SU-DHL-6 (cell line): Measurements from ENCODE around the gene MPPED2.

Experiments used
- H2AFZ ChIP-seq: fragments of 200-600 bp; sonication (generic); 2 replicates; pipeline ENCODE4 v1.6.1; 2014; ENCODE audit warnings: low read depth, mild to moderate bottlenecking, moderate library complexity, mixed read lengths, antibody characterized with exemption, low read length; ENCODE audit not compliant: severe bottlenecking
- H3F3A ChIP-seq: fragments of 200-600 bp; shearing (Covaris generic); 2 replicates; pipeline ENCODE4 v1.6.0; 2016; ENCODE audit warnings: antibody characterized with exemption, mild to moderate bottlenecking; ENCODE audit not compliant: insufficient read depth
- H3K27ac ChIP-seq: fragments of 200-600 bp; sonication (generic); 2 replicates; pipeline ENCODE4 v1.5.1; 2016; ENCODE audit warnings: low read depth, mild to moderate bottlenecking, low read length, moderate library complexity, mixed read lengths
- H3K27me3 ChIP-seq: fragments of 200-600 bp; sonication (generic), shearing (Covaris generic); 2 replicates; pipeline ENCODE4 v1.6.0; 2014; ENCODE audit warnings: mild to moderate bottlenecking, low read length
- H3K36me3 ChIP-seq: fragments of 200-600 bp; sonication (generic); 2 replicates; pipeline ENCODE4 v1.6.1; 2014; ENCODE audit warnings: mild to moderate bottlenecking, low read length, mixed read lengths
- H3K4me2 ChIP-seq: fragments of 300-600, 200-600 bp; shearing (Covaris generic), sonication (generic); 2 replicates; pipeline ENCODE4 v1.6.0; 2014; ENCODE audit warnings: low read length, low read depth, mild to moderate bottlenecking; ENCODE audit not compliant: poor library complexity, severe bottlenecking
- H3K4me3 ChIP-seq: fragments of 200-600 bp; sonication (generic); 2 replicates; pipeline ENCODE4 v1.5.1; 2014; ENCODE audit warnings: antibody characterized with exemption, low read length, mild to moderate bottlenecking, mixed read lengths; ENCODE audit not compliant: insufficient read depth, poor library complexity, severe bottlenecking
- H3K79me2 ChIP-seq: fragments of 200-600 bp; sonication (generic); 2 replicates; pipeline ENCODE4 v1.6.1; 2014; ENCODE audit warnings: mild to moderate bottlenecking, low read length, moderate library complexity; ENCODE audit not compliant: insufficient read depth
- H3K9ac ChIP-seq: fragments of 200-600 bp; sonication (generic); 2 replicates; pipeline ENCODE4 v1.7.0; 2014; ENCODE audit warnings: mild to moderate bottlenecking, low read length
- H3K9me2 ChIP-seq: fragments of 200-600 bp; sonication (generic); replicated peaks from 2 replicates; pipeline ENCODE4 v1.6.1; 2014; ENCODE audit warnings: low read length; ENCODE audit not compliant: insufficient read depth
- H3K9me3 ChIP-seq: fragments of 200-600 bp; sonication (generic); 2 replicates; pipeline ENCODE4 v1.6.1; 2014; ENCODE audit warnings: low read length, mixed read lengths; ENCODE audit not compliant: insufficient read depth
- H4K20me1 ChIP-seq: fragments of 200-600 bp; sonication (generic); 2 replicates; pipeline ENCODE4 v1.6.1; 2014; ENCODE audit warnings: low read depth, mild to moderate bottlenecking, antibody characterized with exemption, low read length, moderate library complexity, mixed read lengths
- EZH2phosphoT487 ChIP-seq: fragments of 200-600 bp; sonication (generic), shearing (Covaris generic); conservative IDR thresholded peaks from 2 replicates; pipeline ENCODE4 v1.6.1; 2018; ENCODE audit warnings: mild to moderate bottlenecking, antibody characterized with exemption, low read length, moderate library complexity, mixed read lengths
- TF ChIP-seq, protein P1 (sequence below): fragments of 200-600 bp; sonication (generic); IDR thresholded peaks from one replicate; pipeline ENCODE4 v1.5.1; 2017; ENCODE audit warnings: antibody characterized with exemption, mild to moderate bottlenecking, low read length, moderate library complexity; ENCODE audit not compliant: insufficient read depth, poor library complexity, severe bottlenecking

The MPPED2 gene

DNA sequence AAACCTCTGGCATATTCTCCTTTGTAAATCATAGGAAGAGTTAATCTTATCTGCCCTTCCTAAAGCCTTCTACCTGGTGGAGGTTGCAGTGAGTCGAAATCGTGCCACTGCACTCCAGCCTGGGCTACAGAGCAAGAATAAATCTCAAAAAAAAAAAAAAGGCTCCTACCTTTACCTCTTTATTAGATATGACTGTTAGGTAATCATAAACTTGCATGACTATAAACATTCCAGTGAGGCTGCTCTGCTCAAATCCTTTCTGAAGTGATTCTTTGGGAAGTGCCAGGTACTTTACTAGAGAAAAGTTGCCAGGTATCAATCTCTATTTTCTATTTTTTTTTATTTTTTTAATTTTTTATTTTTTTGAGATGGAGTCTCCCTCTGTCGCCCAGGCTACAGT, 59.6 kb downstream of the MPPED2 start:
- no peak for TF ChIP-seq EZH2phosphoT487
- TF ChIP-seq, protein P1, sequence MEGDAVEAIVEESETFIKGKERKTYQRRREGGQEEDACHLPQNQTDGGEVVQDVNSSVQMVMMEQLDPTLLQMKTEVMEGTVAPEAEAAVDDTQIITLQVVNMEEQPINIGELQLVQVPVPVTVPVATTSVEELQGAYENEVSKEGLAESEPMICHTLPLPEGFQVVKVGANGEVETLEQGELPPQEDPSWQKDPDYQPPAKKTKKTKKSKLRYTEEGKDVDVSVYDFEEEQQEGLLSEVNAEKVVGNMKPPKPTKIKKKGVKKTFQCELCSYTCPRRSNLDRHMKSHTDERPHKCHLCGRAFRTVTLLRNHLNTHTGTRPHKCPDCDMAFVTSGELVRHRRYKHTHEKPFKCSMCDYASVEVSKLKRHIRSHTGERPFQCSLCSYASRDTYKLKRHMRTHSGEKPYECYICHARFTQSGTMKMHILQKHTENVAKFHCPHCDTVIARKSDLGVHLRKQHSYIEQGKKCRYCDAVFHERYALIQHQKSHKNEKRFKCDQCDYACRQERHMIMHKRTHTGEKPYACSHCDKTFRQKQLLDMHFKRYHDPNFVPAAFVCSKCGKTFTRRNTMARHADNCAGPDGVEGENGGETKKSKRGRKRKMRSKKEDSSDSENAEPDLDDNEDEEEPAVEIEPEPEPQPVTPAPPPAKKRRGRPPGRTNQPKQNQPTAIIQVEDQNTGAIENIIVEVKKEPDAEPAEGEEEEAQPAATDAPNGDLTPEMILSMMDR = no peak
- Histone ChIP-seq H3K4me3 (no peak overlapping the region), H3K36me3 (no peaks in the 10 kb centered on the region), H3K4me2 (no peak overlapping the region), H3K27me3 (no peaks in the 10 kb centered on the region), H3K27ac (no peak overlapping the region), H3K9me2 (no peaks in the 10 kb centered on the region; the same call in 1 of the 2 replicates), H3K9me3 (no peaks in the 10 kb centered on the region), H3F3A (no peaks in the 10 kb centered on the region), H4K20me1 (no peaks in the 10 kb centered on the region), H2AFZ (no peak overlapping the region), H3K79me2 (no peaks in the 10 kb centered on the region), H3K9ac (no peak overlapping the region)

DNA sequence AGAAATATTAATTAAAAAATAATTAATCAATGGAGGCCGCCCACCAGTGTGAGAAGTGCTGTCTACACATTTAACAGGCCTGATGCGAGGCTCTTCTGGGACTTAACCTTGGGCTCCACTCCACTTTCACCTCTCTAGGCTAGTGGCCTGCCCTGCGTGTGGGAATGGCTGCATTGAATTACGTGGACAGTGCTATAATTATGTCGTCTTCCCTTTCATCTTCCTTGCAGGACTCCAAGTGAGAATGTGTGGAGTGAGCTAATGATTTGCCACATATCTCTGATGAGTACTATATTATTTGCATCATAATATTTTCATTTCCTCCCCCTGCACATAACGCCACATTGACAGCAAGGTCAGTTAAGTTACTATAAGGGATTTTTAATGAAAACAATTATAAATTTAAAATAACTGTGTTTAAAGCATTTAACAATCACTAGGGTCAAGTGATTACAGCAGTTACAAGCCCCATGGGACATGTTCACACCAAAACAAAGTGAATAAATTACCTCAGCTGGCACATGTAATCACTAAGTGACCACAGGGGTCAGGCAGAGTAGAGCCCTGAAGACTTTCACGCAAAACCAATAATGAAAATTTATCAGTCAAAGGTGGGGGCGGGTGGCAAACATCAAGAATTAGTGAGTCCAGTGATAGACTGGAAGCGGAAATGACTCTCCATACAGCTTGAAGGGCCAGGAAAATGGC, 63.5 kb downstream of the MPPED2 start:
- H3K36me3 ChIP-seq = no peaks in the 10 kb centered on the region

DNA sequence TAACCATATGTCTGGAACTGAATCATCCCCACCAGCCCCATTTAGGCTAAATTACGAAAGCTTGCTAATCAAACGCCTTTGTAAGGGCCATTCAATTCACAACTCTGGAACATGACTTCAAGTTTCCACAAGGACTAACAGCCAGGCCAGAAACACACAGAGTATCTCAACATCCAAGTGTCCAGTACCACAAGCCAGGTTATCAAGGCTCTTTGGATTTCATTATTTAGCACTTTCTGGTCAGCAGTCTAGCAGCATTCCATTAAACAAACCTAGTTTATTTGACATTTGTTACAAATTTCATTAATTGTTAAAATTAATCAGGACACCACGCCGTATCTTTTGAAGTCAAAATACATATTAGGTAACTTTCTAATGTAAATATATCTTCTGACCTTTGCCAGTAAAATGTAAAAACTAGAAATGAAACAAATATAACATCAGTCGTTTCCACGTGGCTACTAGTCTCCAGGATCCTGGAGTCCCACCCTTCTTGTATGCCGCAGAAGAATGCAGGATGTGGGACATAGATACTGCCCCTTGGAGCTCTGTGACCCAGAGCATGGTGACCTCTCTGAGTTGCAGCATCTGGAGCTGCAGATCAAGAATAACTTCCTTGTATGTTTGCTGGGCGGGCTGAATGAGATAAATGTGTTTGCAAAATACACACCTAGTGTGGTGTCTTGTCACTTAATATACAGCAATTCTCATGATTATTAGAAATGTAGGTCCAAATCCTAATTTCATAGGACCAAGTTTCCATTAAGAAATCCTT, 64.7 kb downstream of the MPPED2 start:
- no peak overlapping the region for H3K9ac ChIP-seq
- TF ChIP-seq EZH2phosphoT487 = no peak
- TF ChIP-seq, protein P1 = no peak
- H2AFZ ChIP-seq = no peak overlapping the region
- H3K9me2 ChIP-seq = no peaks in the 10 kb centered on the region; the same call in 1 of the 2 replicates
- H3F3A ChIP-seq = no peaks in the 10 kb centered on the region
- H3K9me3 ChIP-seq = no peaks in the 10 kb centered on the region
- H3K4me2 ChIP-seq = no peak overlapping the region
- no peaks in the 10 kb centered on the region for H3K36me3 ChIP-seq
- H3K27ac ChIP-seq = no peak overlapping the region
- no peaks in the 10 kb centered on the region for H3K27me3 ChIP-seq
- no peaks in the 10 kb centered on the region for H3K79me2 ChIP-seq
- no peaks in the 10 kb centered on the region for H4K20me1 ChIP-seq
- no peak overlapping the region for H3K4me3 ChIP-seq

More for the DNA sequence above, 63.5 kb downstream of the MPPED2 start:
- Histone ChIP-seq H3K9me3 (no peaks in the 10 kb centered on the region), H3K9ac (no peak overlapping the region), H3K27ac (no peak overlapping the region), H3K4me2 (no peak overlapping the region), H2AFZ (no peak overlapping the region), H3K27me3 (no peaks in the 10 kb centered on the region), H4K20me1 (no peaks in the 10 kb centered on the region), H3K4me3 (no peak overlapping the region), H3F3A (no peaks in the 10 kb centered on the region), H3K9me2 (no peaks in the 10 kb centered on the region; the same call in 1 of the 2 replicates), H3K79me2 (no peaks in the 10 kb centered on the region)
- TF ChIP-seq, protein P1 = no peak
- TF ChIP-seq EZH2phosphoT487 = no peak
